ENCODE results near the gene MCF2L. TPM values are rescaled to one million over a fixed set of nuclear protein-coding genes. Genes with fewer than 3 reads are reported as not detected.
"Not testable (repeated sequence)": the region's sequence is repeated elsewhere in the genome, so short reads cannot be mapped to it uniquely, and the experiment has no call there.

Gene MCF2L
- total RNA-seq, 1 donor from 2014 or later, result 40.4 TPM

- no peak for DNase-seq (ENCODE audit: low spot score)
- no peak overlapping the region for H2AFZ ChIP-seq (replicated peaks)
- H3K36me3 ChIP-seq, result no peaks in the 10 kb centered on the region
- Mint-ChIP-seq H3K36me3 (no peaks in the 10 kb centered on the region), H3K27ac (no peak overlapping the region), H3K4me1 (peaks cover 7% of the 10 kb centered on the region), H3K27me3 (ENCODE audit: insufficient read depth, low read depth) (peaks cover 13% of the 10 kb centered on the region), H3K4me3 (peak overlapping the region; percentile 66), H3K9me3 (peaks cover 4% of the 10 kb centered on the region)
- no peak overlapping the region for H3K4me3 ChIP-seq
- no peak overlapping the region for H3K27ac ChIP-seq
- H3K79me2 ChIP-seq (ENCODE audit: low read depth), result no peaks in the 10 kb centered on the region
- H3K4me2 ChIP-seq, result no peak overlapping the region
- peaks cover 22% of the 10 kb centered on the region for H3K27me3 ChIP-seq
- H3F3A ChIP-seq (ENCODE audit: low read depth), result no peaks in the 10 kb centered on the region
- H4K20me1 ChIP-seq (ENCODE audit: low read depth), result no peaks in the 10 kb centered on the region
- no peaks in the 10 kb centered on the region for H3K9me3 ChIP-seq (ENCODE audit: low read depth)
- TF ChIP-seq EZH2 (IDR thresholded peaks at IDR 0.05), result no peak
- TF ChIP-seq EZH2phosphoT487 (IDR thresholded peaks at IDR 0.05), result no peak
- TF ChIP-seq, protein P1, sequence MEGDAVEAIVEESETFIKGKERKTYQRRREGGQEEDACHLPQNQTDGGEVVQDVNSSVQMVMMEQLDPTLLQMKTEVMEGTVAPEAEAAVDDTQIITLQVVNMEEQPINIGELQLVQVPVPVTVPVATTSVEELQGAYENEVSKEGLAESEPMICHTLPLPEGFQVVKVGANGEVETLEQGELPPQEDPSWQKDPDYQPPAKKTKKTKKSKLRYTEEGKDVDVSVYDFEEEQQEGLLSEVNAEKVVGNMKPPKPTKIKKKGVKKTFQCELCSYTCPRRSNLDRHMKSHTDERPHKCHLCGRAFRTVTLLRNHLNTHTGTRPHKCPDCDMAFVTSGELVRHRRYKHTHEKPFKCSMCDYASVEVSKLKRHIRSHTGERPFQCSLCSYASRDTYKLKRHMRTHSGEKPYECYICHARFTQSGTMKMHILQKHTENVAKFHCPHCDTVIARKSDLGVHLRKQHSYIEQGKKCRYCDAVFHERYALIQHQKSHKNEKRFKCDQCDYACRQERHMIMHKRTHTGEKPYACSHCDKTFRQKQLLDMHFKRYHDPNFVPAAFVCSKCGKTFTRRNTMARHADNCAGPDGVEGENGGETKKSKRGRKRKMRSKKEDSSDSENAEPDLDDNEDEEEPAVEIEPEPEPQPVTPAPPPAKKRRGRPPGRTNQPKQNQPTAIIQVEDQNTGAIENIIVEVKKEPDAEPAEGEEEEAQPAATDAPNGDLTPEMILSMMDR (IDR thresholded peaks at IDR 0.05), result no peak
- H3K4me1 ChIP-seq, result peaks cover 7% of the 10 kb centered on the region
- no peak overlapping the region for H3K9ac ChIP-seq
Observed at GRCh38 chr13:113109151-113110047, 140.4 kb downstream of the MCF2L start.

GRCh38 chr13:113110048-113110851 lies 141.2 kb downstream of the MCF2L start:
- Histone ChIP-seq H3K27me3 (peaks cover 22% of the 10 kb centered on the region), H3K9me3 (ENCODE audit: low read depth) (no peaks in the 10 kb centered on the region), H4K20me1 (ENCODE audit: low read depth) (no peaks in the 10 kb centered on the region), H3K4me2 (peak overlapping the region; percentile 22), H3K9ac (no peak overlapping the region), H2AFZ (replicated peaks) (no peak overlapping the region), H3K4me3 (peak overlapping the region; percentile 13), H3K27ac (no peak overlapping the region), H3K4me1 (peaks cover 7% of the 10 kb centered on the region), H3F3A (ENCODE audit: low read depth) (no peaks in the 10 kb centered on the region), H3K79me2 (ENCODE audit: low read depth) (no peaks in the 10 kb centered on the region), H3K36me3 (no peaks in the 10 kb centered on the region)
- H3K27me3 Mint-ChIP-seq (ENCODE audit: insufficient read depth, low read depth), result peaks cover 11% of the 10 kb centered on the region
- no peak for DNase-seq (ENCODE audit: low spot score)
- H3K9me3 Mint-ChIP-seq, result peaks cover 4% of the 10 kb centered on the region
- no peak overlapping the region for H3K27ac Mint-ChIP-seq
- no peaks in the 10 kb centered on the region for H3K36me3 Mint-ChIP-seq
- TF ChIP-seq EZH2 (IDR thresholded peaks at IDR 0.05), result peak; percentile 59
- TF ChIP-seq, protein P1 (IDR thresholded peaks at IDR 0.05), result no peak
- H3K4me3 Mint-ChIP-seq, result no peak overlapping the region
- H3K4me1 Mint-ChIP-seq, result peaks cover 3% of the 10 kb centered on the region

- Histone ChIP-seq H3K4me3 (no peak overlapping the region), H3K36me3 (no peaks in the 10 kb centered on the region), H3K4me1 (peaks cover 1% of the 10 kb centered on the region), H3K9me3 (ENCODE audit: low read depth) (no peaks in the 10 kb centered on the region), H3K27ac (no peak overlapping the region), H4K20me1 (ENCODE audit: low read depth) (no peaks in the 10 kb centered on the region), H2AFZ (replicated peaks) (no peak overlapping the region), H3K4me2 (peak overlapping the region; percentile 22), H3K27me3 (peaks cover 22% of the 10 kb centered on the region), H3F3A (ENCODE audit: low read depth) (no peaks in the 10 kb centered on the region), H3K79me2 (ENCODE audit: low read depth) (no peaks in the 10 kb centered on the region), H3K9ac (no peak overlapping the region)
- H3K27me3 Mint-ChIP-seq (ENCODE audit: insufficient read depth, low read depth), result peaks cover 10% of the 10 kb centered on the region
- TF ChIP-seq EZH2 (IDR thresholded peaks at IDR 0.05) (no peak), EZH2phosphoT487 (IDR thresholded peaks at IDR 0.05) (no peak)
- TF ChIP-seq, protein P1 (IDR thresholded peaks at IDR 0.05), result no peak
- no peak overlapping the region for H3K4me3 Mint-ChIP-seq
- DNase-seq (ENCODE audit: low spot score), result no peak
- peaks cover 3% of the 10 kb centered on the region for H3K4me1 Mint-ChIP-seq
- peaks cover 4% of the 10 kb centered on the region for H3K9me3 Mint-ChIP-seq
- H3K27ac Mint-ChIP-seq, result no peak overlapping the region
- no peaks in the 10 kb centered on the region for H3K36me3 Mint-ChIP-seq
Observed at GRCh38 chr13:113110852-113111315, 141.9 kb downstream of the MCF2L start.

- not testable (repeated sequence) for H3K36me3 ChIP-seq; DNase-seq (ENCODE audit: low spot score); H3K4me1 Mint-ChIP-seq; H3K79me2 ChIP-seq (ENCODE audit: low read depth); H3K9me3 Mint-ChIP-seq; H3K27ac ChIP-seq; H3K9ac ChIP-seq; H3K4me1 ChIP-seq; H2AFZ ChIP-seq (replicated peaks); H3K9me3 ChIP-seq (ENCODE audit: low read depth); H3K4me3 ChIP-seq; H3K27ac Mint-ChIP-seq; H3F3A ChIP-seq (ENCODE audit: low read depth); H3K4me3 Mint-ChIP-seq; H3K36me3 Mint-ChIP-seq; H3K4me2 ChIP-seq; H4K20me1 ChIP-seq (ENCODE audit: low read depth)
- peaks cover 22% of the 10 kb centered on the region for H3K27me3 ChIP-seq
- peaks cover 10% of the 10 kb centered on the region for H3K27me3 Mint-ChIP-seq (ENCODE audit: insufficient read depth, low read depth)
Observed at GRCh38 chr13:113111821-113112220, 142.8 kb downstream of the MCF2L start.

GRCh38 chr13:113112475-113112874 lies 143.5 kb downstream of the MCF2L start:
- H3K4me1 Mint-ChIP-seq; H3K4me3 Mint-ChIP-seq; H3K27ac ChIP-seq; H3K27ac Mint-ChIP-seq; H3K4me3 ChIP-seq; H3K9me3 Mint-ChIP-seq; H3K79me2 ChIP-seq (ENCODE audit: low read depth); H3K4me1 ChIP-seq; H3K36me3 ChIP-seq; H2AFZ ChIP-seq (replicated peaks); H3K36me3 Mint-ChIP-seq; H3F3A ChIP-seq (ENCODE audit: low read depth); H3K9me3 ChIP-seq (ENCODE audit: low read depth); H4K20me1 ChIP-seq (ENCODE audit: low read depth); H3K4me2 ChIP-seq; H3K9ac ChIP-seq; DNase-seq (ENCODE audit: low spot score): not testable (repeated sequence)
- peaks cover 22% of the 10 kb centered on the region for H3K27me3 ChIP-seq
- peaks cover 12% of the 10 kb centered on the region for H3K27me3 Mint-ChIP-seq (ENCODE audit: insufficient read depth, low read depth)
